ENCODE data around the gene CDH23.

DNA sequence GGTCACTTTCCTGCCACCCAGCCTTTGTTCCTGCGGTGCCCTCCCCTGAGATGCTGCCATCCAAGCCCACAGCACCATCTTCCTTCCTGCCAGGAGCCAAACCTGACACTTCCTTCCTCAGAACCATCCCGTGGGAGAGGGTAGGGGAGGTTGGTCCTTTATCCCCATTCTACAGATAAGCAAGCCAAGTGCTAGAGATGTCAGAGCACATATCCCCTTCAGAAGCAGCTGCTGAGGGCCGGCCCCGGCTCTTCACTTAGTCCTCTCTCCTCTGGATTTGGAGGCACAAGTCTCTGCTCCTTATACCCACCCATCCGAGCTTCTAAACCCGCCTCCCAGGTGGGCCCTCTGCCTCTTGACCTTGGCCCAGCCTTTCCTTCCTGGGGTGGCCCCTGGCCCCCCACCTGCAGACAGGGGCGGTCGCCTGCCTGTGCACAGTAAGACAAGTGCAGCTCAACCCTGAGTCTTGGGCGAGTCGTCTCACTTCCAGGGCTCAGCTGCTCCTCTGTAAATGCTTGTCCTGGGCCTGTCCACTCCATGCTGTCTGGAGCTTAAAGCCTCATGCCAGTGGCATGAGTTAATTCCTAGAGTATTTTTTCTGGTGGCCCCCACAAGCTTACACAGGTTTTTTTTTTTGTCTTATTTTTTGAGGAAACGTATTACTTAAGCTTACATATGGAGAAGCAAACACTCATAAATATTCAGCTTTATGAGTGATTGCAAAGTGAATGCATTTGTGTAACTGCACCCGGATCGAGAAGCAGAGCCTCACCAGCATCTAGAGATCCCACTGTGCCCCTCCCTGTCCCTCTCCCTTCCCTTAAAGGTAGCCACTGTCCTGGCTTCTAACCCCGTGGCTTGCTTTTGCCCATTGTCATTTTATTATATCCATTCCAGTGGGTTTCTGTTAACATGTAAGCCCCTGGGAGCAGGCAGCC, 125.1 kb downstream of the CDH23 start:
- TF ChIP-seq, protein P1, sequence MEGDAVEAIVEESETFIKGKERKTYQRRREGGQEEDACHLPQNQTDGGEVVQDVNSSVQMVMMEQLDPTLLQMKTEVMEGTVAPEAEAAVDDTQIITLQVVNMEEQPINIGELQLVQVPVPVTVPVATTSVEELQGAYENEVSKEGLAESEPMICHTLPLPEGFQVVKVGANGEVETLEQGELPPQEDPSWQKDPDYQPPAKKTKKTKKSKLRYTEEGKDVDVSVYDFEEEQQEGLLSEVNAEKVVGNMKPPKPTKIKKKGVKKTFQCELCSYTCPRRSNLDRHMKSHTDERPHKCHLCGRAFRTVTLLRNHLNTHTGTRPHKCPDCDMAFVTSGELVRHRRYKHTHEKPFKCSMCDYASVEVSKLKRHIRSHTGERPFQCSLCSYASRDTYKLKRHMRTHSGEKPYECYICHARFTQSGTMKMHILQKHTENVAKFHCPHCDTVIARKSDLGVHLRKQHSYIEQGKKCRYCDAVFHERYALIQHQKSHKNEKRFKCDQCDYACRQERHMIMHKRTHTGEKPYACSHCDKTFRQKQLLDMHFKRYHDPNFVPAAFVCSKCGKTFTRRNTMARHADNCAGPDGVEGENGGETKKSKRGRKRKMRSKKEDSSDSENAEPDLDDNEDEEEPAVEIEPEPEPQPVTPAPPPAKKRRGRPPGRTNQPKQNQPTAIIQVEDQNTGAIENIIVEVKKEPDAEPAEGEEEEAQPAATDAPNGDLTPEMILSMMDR (IDR thresholded peaks at IDR 0.05; ENCODE audit: poor library complexity, severe bottlenecking) = no peak
- TF ChIP-seq EZH2 (IDR thresholded peaks at IDR 0.05; ENCODE audit: borderline replicate concordance, insufficient read depth, low read length, poor library complexity, severe bottlenecking) (no peak), POLR2AphosphoS5 (IDR thresholded peaks at IDR 0.05) (no peak), EP300 (conservative IDR thresholded peaks at IDR 0.05; ENCODE audit: poor library complexity, severe bottlenecking) (no peak), RAD21 (conservative IDR thresholded peaks at IDR 0.05) (no peak)
- TF ChIP-seq, protein P2, sequence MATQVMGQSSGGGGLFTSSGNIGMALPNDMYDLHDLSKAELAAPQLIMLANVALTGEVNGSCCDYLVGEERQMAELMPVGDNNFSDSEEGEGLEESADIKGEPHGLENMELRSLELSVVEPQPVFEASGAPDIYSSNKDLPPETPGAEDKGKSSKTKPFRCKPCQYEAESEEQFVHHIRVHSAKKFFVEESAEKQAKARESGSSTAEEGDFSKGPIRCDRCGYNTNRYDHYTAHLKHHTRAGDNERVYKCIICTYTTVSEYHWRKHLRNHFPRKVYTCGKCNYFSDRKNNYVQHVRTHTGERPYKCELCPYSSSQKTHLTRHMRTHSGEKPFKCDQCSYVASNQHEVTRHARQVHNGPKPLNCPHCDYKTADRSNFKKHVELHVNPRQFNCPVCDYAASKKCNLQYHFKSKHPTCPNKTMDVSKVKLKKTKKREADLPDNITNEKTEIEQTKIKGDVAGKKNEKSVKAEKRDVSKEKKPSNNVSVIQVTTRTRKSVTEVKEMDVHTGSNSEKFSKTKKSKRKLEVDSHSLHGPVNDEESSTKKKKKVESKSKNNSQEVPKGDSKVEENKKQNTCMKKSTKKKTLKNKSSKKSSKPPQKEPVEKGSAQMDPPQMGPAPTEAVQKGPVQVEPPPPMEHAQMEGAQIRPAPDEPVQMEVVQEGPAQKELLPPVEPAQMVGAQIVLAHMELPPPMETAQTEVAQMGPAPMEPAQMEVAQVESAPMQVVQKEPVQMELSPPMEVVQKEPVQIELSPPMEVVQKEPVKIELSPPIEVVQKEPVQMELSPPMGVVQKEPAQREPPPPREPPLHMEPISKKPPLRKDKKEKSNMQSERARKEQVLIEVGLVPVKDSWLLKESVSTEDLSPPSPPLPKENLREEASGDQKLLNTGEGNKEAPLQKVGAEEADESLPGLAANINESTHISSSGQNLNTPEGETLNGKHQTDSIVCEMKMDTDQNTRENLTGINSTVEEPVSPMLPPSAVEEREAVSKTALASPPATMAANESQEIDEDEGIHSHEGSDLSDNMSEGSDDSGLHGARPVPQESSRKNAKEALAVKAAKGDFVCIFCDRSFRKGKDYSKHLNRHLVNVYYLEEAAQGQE (IDR thresholded peaks at IDR 0.05; ENCODE audit: borderline replicate concordance) = no peak

Data from neural cell (in vitro differentiated cells).